H1 (cell line): Measurements from ENCODE around the gene CASP4. TPM values are rescaled to one million over a fixed set of nuclear protein-coding genes. Genes with fewer than 3 reads are reported as not detected.

ENCODE experiments used
- CTCF ChIA-PET: fragments of 300-600 bp; sonication (Branson Sonifier 250); formaldehyde crosslinking; loops from one replicate; lab custom pipeline; 2021; ENCODE audit not compliant: partially characterized antibody; lab: Charles Lee
- POLR2A ChIA-PET: fragments of 300-600 bp; sonication (Branson Sonifier 250); formaldehyde crosslinking; loops from one replicate; lab custom pipeline; 2021; ENCODE audit warnings: inconsistent platforms; ENCODE audit not compliant: partially characterized antibody; lab: Charles Lee
- DNase-seq, 2 experiments: peaks; one replicate each; pipeline versions ENCODE4 v3.0.0 to v3.0.0-alpha.2; 2010 to 2022; ENCODE audit warnings: low spot score in 2 of 2, low read depth in 1 of 2, mixed read lengths in 1 of 2
- FAIRE-seq: peaks from 2 replicates; lab custom pipeline; 2011; peaks lifted over from hg19 to GRCh38; lab: Jason Lieb, UNC
- H2AFZ ChIP-seq: 2 replicates; pipeline ENCODE4 v1.8.1; 2012; ENCODE audit warnings: low read length, inconsistent platforms
- H2AK5ac ChIP-seq: 2 replicates; pipeline ENCODE4 v1.6.1; 2013; ENCODE audit warnings: low read depth, low read length
- H2BK120ac ChIP-seq: replicated peaks from 2 replicates; pipeline ENCODE3; 2013; ENCODE audit warnings: low read depth, low read length, inconsistent platforms
- H2BK12ac ChIP-seq: 2 replicates; pipeline ENCODE4 v1.6.1; 2013; ENCODE audit warnings: low read depth, low read length
- H2BK15ac ChIP-seq: 2 replicates; pipeline ENCODE4 v1.6.1; 2013; ENCODE audit warnings: low read length
- H2BK20ac ChIP-seq: 2 replicates; pipeline ENCODE4 v1.6.1; 2013; ENCODE audit warnings: low read length
- H2BK5ac ChIP-seq: 2 replicates; pipeline ENCODE4 v1.6.1; 2013; ENCODE audit warnings: low read depth, low read length
- H3K14ac ChIP-seq: 2 replicates; pipeline ENCODE4 v1.6.1; 2013; ENCODE audit warnings: inconsistent platforms; ENCODE audit not compliant: insufficient read length
- H3K18ac ChIP-seq: 2 replicates; pipeline ENCODE4 v1.6.1; 2013; ENCODE audit warnings: low read length; ENCODE audit errors: extremely low read depth
- H3K23ac ChIP-seq: 2 replicates; pipeline ENCODE4 v1.6.1; 2013; ENCODE audit warnings: inconsistent platforms; ENCODE audit not compliant: insufficient read length
- H3K23me2 ChIP-seq: 2 replicates; pipeline ENCODE4 v1.6.1; 2013; ENCODE audit warnings: low read depth, low read length
- H3K27ac ChIP-seq: 2 replicates; pipeline ENCODE4 v1.6.1; 2011; ENCODE audit warnings: low read depth, low read length, inconsistent platforms
- H3K27me3 ChIP-seq, 4 experiments: replicated peaks in 1 of 4; 1 replicate in 1 of 4; 2 replicates in 3 of 4; pipeline versions ENCODE4 v1.6.1 to v1.8.1; 2011 to 2013; ENCODE audit warnings: low read length in 3 of 4, mild to moderate bottlenecking in 3 of 4, inconsistent platforms in 2 of 4, mixed read lengths in 2 of 4, moderate library complexity in 1 of 4; ENCODE audit not compliant: control insufficient read depth in 3 of 4, insufficient read depth in 3 of 4; ENCODE audit errors: extremely low read depth in 1 of 4
- H3K36me3 ChIP-seq, 4 experiments: 2 replicates each; pipeline versions ENCODE4 v1.6.1 to v1.8.1; 2011 to 2013; ENCODE audit warnings: mild to moderate bottlenecking in 4 of 4, low read length in 3 of 4, moderate library complexity in 2 of 4, control low read depth in 1 of 4, inconsistent platforms in 1 of 4; ENCODE audit not compliant: insufficient read depth in 4 of 4, control insufficient read depth in 2 of 4
- H3K4ac ChIP-seq: replicated peaks from 2 replicates; pipeline ENCODE3; 2013; ENCODE audit warnings: low read length, low read depth, mixed read lengths, inconsistent platforms; ENCODE audit not compliant: insufficient read length
- H3K4me1 ChIP-seq, 4 experiments: replicated peaks in 1 of 4; 1 replicate in 1 of 4; 2 replicates in 3 of 4; pipeline versions ENCODE4 v1.6.1 to v1.8.1; 2011 to 2013; ENCODE audit warnings: low read length in 3 of 4, inconsistent platforms in 2 of 4, mixed read lengths in 1 of 4; ENCODE audit not compliant: insufficient read depth in 4 of 4, control insufficient read depth in 3 of 4
- H3K4me2 ChIP-seq, 2 experiments: 2 replicates each; pipeline versions ENCODE4 v1.6.1 to v1.8.1; 2011 to 2013; ENCODE audit warnings: low read depth in 2 of 2, low read length in 2 of 2, control low read depth in 1 of 2, inconsistent platforms in 1 of 2, mild to moderate bottlenecking in 1 of 2; ENCODE audit not compliant: insufficient read depth in 1 of 2
- H3K4me3 ChIP-seq, 4 experiments: fragments of 200-600, 300-600 bp in 1 of 4; sonication (generic), shearing (Covaris generic), sonication (Bioruptor Twin) in 1 of 4; 2 replicates each; pipeline versions ENCODE4 v1.5.1 to v1.8.1; 2011 to 2016; ENCODE audit warnings: low read length in 4 of 4, low read depth in 3 of 4, control low read depth in 2 of 4, inconsistent platforms in 2 of 4, mild to moderate bottlenecking in 2 of 4, mixed read lengths in 1 of 4, moderate library complexity in 1 of 4; ENCODE audit not compliant: insufficient read depth in 2 of 4; ENCODE audit errors: extremely low read depth in 1 of 4
- H3K56ac ChIP-seq: replicated peaks from 2 replicates; pipeline ENCODE3; 2013; ENCODE audit warnings: low read depth, mild to moderate bottlenecking, mixed read lengths, low read length, inconsistent platforms; ENCODE audit not compliant: insufficient read length
- H3K79me1 ChIP-seq: 2 replicates; pipeline ENCODE4 v1.6.1; 2013; ENCODE audit warnings: low read depth, low read length, control low read depth
- H3K79me2 ChIP-seq, 2 experiments: 2 replicates each; pipeline versions ENCODE4 v1.6.1 to v1.8.1; 2012 to 2013; ENCODE audit warnings: low read length in 2 of 2, mild to moderate bottlenecking in 2 of 2, inconsistent platforms in 1 of 2; ENCODE audit not compliant: insufficient read depth in 2 of 2, control insufficient read depth in 1 of 2
- H3K9ac ChIP-seq, 4 experiments: replicated peaks in 1 of 4; 1 replicate in 1 of 4; 2 replicates in 3 of 4; pipeline versions ENCODE4 v1.6.1 to v1.8.1; 2011 to 2013; ENCODE audit warnings: low read depth in 3 of 4, low read length in 3 of 4, control low read depth in 2 of 4, mild to moderate bottlenecking in 2 of 4, moderate library complexity in 2 of 4, inconsistent platforms in 1 of 4; ENCODE audit errors: extremely low read depth in 1 of 4
- H3K9me3 ChIP-seq, 2 experiments: 2 replicates each; pipeline versions ENCODE4 v1.6.1 to v1.8.1; 2012 to 2013; ENCODE audit warnings: mild to moderate bottlenecking in 2 of 2, moderate library complexity in 2 of 2, control low read depth in 1 of 2, inconsistent platforms in 1 of 2, low read depth in 1 of 2, low read length in 1 of 2, mixed read lengths in 1 of 2; ENCODE audit not compliant: insufficient read depth in 2 of 2
- H4K20me1 ChIP-seq, 2 experiments: replicated peaks in 1 of 2; 2 replicates each; pipeline versions ENCODE3 to v1.8.1; 2011 to 2013; ENCODE audit warnings: inconsistent platforms in 2 of 2, low read length in 2 of 2, mild to moderate bottlenecking in 1 of 2; ENCODE audit not compliant: insufficient read depth in 2 of 2, control insufficient read depth in 1 of 2
- H4K5ac ChIP-seq: 2 replicates; pipeline ENCODE4 v1.6.1; 2013; ENCODE audit warnings: low read length, low read depth, mixed read lengths, inconsistent platforms; ENCODE audit not compliant: insufficient read length
- H4K8ac ChIP-seq: 2 replicates; pipeline ENCODE4 v1.8.0; 2013; ENCODE audit warnings: mild to moderate bottlenecking, moderate library complexity, low read length, inconsistent platforms; ENCODE audit not compliant: insufficient read depth; ENCODE audit errors: extremely low read depth
- H4K91ac ChIP-seq: replicated peaks from 2 replicates; pipeline ENCODE3; 2013; ENCODE audit warnings: low read length, mixed read lengths, inconsistent platforms; ENCODE audit not compliant: insufficient read length
- KDM4A ChIP-seq: IDR thresholded peaks from one replicate; pipeline ENCODE4 v1.7.1; 2012; ENCODE audit warnings: low read depth, mild to moderate bottlenecking, moderate library complexity, low read length, inconsistent platforms; ENCODE audit not compliant: severe bottlenecking
- RFX5 ChIP-seq: IDR thresholded peaks from 2 replicates; pipeline ENCODE4 v1.6.1; 2011; ENCODE audit warnings: low read depth, low read length, improper control_type of control experiment, borderline replicate concordance
- TAF1 ChIP-seq: IDR thresholded peaks from 2 replicates; pipeline ENCODE4 v1.6.1; 2011; ENCODE audit warnings: mild to moderate bottlenecking, low read depth, low read length
- WGBS, 2 experiments: shearing (Covaris generic) in 1 of 2; methylation state at CpG; one replicate each; pipeline versions ENCODE4 v1.1.6 to v1.1.7; 2013 to 2015; ENCODE audit warnings: low lambda C conversion rate in 2 of 2, mixed read lengths in 2 of 2, inconsistent platforms in 1 of 2, low coverage in 1 of 2, missing lambda C conversion rate in 1 of 2; ENCODE audit not compliant: insufficient replicate concordance in 2 of 2, insufficient coverage in 1 of 2, insufficient read length in 1 of 2; ENCODE audit errors: extremely low coverage in 1 of 2, missing lambda C conversion rate in 1 of 2; 5-methylcytosine and 5-hydroxymethylcytosine counted together
- polyA plus RNA-seq, 7 experiments: library from polyadenylated mRNA; depleted of rRNA in 3 of 7; stranded (reverse) in 5 of 7; unstranded in 2 of 7; fragments of >200 nt in 5 of 7; fragments of 200-250 nt in 2 of 7; gene quantifications; 1 replicate in 5 of 7; 2 replicates in 1 of 7; 4 replicates in 1 of 7; pipeline versions ENCODE4 v1.2.1 to v1.2.3, GENCODE V29; 2011 to 2013; ENCODE audit warnings: missing spikeins in 2 of 7, mixed read lengths in 2 of 7
- total RNA-seq: library from RNA; stranded (reverse); fragmentation: NEBNext Ultra II Directional; extraction: Animal tissue kit (Norgen Biotek cat#: 25700); gene quantifications from 2 replicates; pipeline ENCODE4 v1.2.1, GENCODE V29; 2021

The CASP4 gene
- total and polyA plus RNA-seq, 2 of the 8 experiments (the other 6 are each of a cell fraction or from before 2014, with no cell fraction given): 0.09 TPM; not detected in 1

DNA sequence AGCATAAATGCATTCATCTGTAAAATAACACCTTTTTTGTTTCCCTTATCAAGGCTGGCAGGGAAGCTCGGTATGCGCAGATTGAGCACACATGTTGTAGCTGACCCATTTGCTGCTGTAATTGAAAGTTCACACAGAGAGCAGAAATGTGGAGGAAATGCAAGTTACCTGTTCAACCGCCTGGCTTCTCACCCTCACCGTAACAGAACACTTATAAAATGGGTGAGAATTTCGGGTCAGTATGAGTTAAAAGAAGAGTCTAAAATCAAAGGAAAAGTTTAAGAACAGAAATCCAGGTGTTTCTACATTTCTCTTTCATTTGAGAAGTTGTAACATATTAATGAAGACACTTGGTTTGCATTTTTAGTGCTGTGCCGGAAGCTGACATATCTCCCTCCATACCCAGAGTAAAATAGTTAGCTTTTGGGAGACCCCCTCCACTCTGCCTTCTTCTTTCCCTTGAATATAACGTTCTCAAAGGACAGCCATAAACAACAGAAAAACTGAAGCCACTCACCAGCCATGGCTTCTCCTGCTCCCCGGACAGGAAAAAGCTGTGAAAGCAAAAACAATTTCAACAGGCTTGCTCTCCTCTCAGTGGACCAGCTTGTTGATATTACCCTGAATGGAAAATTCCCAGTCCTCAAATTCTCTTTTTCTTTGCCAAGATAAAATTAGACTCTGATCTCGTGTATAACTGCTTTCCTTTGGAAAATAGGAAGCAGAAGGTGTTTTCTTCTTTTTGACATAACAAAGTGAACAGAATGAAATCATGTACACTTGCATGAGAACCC, 70.3 kb downstream of the CASP4 start, which contains the start of gene CASP12:
Gene CASP12 (minus strand): TSS at position 570 of the 794 bp plus-strand sequence.
- 86% methylated on average over 9 of the region's 9 CpGs; no CpG with 5 or more reads in 1 of the 2 experiments for WGBS, 2 experiments
- Histone ChIP-seq H3K18ac (no peak within 1 kb of the TSS), H3K9me3 (no peaks in the 10 kb centered on the region), H3K4me3 (no peak within 1 kb of the TSS), H3K36me3 (no peaks in the 10 kb centered on the region), H4K20me1 (no peaks in the 10 kb centered on the region), H2BK15ac (no peak within 1 kb of the TSS), H2BK20ac (no peak within 1 kb of the TSS), H3K79me2 (no peaks in the 10 kb centered on the region), H2BK120ac (no peak within 1 kb of the TSS), H3K27me3 (peaks cover 0 to 1% (median 0%) of the 10 kb centered on the region in 4 experiments; a peak in 1 of 7 replicates), H3K4ac (no peak within 1 kb of the TSS), H3K4me1 (peaks cover 0 to 5% (median 4%) of the 10 kb centered on the region in 4 experiments; a peak in 4 of 7 replicates), H4K91ac (no peak within 1 kb of the TSS), H2AK5ac (no peak within 1 kb of the TSS), H2AFZ (0 out of 2 replicates have a peak within 1 kb of the TSS, but pooled peaks have one; percentile 12), H3K27ac (no peak within 1 kb of the TSS), H3K56ac (no peak within 1 kb of the TSS), H2BK12ac (no peak within 1 kb of the TSS), H3K23me2 (no peaks in the 10 kb centered on the region), H4K5ac (no peak within 1 kb of the TSS), H3K4me2 (no peak within 1 kb of the TSS), H3K9ac (no peak within 1 kb of the TSS), H3K79me1 (no peaks in the 10 kb centered on the region), H2BK5ac (no peak within 1 kb of the TSS), H4K8ac (no peak within 1 kb of the TSS), H3K14ac (no peak within 1 kb of the TSS), H3K23ac (no peak within 1 kb of the TSS)
- DNase-seq: no peak
- ChIA-PET CTCF (interaction anchor here (0.6 to 1.3 kb wide), 4 partner anchors 12 to 777 kb away, joined by 3 to 4 read pairs (median 3); no protein-coding TSS in a partner anchor), POLR2A (no interaction called here)
- FAIRE-seq: no peak
- TF ChIP-seq TAF1 (no peak), KDM4A (no peak), RFX5 (no peak)
